Non-pigmented ciliary epithelial cell (primary cell): ENCODE measurements around the gene STARD8.

ENCODE experiments used
- DNase-seq: peaks from one replicate; pipeline ENCODE4 v3.0.0-alpha.2; 2010; ENCODE audit warnings: low read depth

The STARD8 gene

GRCh38 chrX:68753218-68753617, 105.8 kb downstream of the STARD8 start:
- no peak for DNase-seq

GRCh38 chrX:68754406-68754805, 106.9 kb downstream of the STARD8 start:
- no peak for DNase-seq

GRCh38 chrX:68755616-68756125, 108.2 kb downstream of the STARD8 start:
- DNase-seq: no peak

- DNase-seq: no peak
Observed at GRCh38 chrX:68757331-68757730, 109.9 kb downstream of the STARD8 start.

- no peak for DNase-seq
Observed at GRCh38 chrX:68757731-68758130, 110.3 kb downstream of the STARD8 start.

GRCh38 chrX:68758671-68759070, 111.2 kb downstream of the STARD8 start:
- DNase-seq: no peak

- no peak for DNase-seq
Observed at GRCh38 chrX:68761086-68761485, 113.6 kb downstream of the STARD8 start.

GRCh38 chrX:68762766-68763165, 115.3 kb downstream of the STARD8 start:
- no peak for DNase-seq

GRCh38 chrX:68763481-68763880, 116.0 kb downstream of the STARD8 start:
- DNase-seq: no peak
